ENCODE measurements around the gene AQP6. TPM values are rescaled to one million over a fixed set of nuclear protein-coding genes. Genes with fewer than 3 reads are reported as not detected.

AQP6 gene
- total RNA-seq, 2 experiments from 2014 or later = not detected

DNA sequence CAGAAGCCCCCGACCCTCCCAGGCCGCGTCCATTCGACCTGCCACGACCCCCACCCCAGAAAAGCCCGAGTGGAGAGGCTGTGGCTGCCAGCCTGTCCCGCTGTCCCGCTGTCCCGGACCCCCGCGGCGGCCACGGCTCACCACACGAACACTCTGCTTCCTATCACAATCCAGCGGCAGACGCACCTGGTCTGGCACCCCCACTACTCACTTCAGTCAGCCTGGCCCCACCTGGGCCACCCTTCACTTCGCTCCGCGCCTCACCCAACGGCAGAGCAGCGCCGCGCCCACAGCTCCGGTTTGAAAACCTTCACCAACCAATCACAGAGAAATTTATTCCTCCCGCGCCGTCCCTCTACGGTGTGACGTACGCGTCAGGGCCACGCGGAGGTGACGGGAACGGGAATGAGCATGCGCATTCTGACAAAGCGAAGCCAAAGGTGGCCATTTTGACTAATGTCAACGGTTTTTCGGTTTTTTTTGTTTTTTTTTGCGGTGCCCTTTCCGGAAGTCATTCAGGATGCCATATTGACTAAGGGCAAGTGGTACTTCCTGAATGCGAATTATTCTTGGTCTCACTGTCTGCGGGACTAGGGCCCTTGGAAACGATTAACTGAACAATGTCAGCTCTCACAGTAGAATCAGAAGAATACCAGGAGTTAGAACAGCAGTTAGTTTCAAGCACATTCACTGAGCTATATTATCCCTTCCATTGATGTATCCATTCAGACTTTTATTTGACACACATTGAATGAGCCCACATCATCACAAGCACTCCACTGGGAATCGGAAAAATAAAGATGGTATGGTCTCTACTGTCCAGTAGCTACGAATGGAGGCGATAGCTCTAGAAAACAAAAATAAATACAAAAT, 52.7 kb downstream of the AQP6 start, which contains the start of gene RACGAP1:
RACGAP1 (minus strand) TSS at position 308 of the 873 bp plus-strand sequence. CDS start 8,779 bp downstream, outside the sequence.
- H3K27ac ChIP-seq (ENCODE audit: low read depth, low read length, poor library complexity, severe bottlenecking) = peak within 1 kb of the TSS; percentile 76
- DNase-seq (ENCODE audit: low spot score) = peak; percentile 100
- POLR2A ChIA-PET = interaction anchor here (0.6 to 2.6 kb wide), 16 partner anchors 9 to 362 kb away, joined by 3 to 29 read pairs (median 4); partner anchors contain the start of genes CERS5, COX14 and SMARCD1
- TF ChIP-seq EZH2phosphoT487 (IDR thresholded peaks at IDR 0.05; ENCODE audit: borderline replicate concordance, low read depth, low read length) = no peak
- TF ChIP-seq, protein P1, sequence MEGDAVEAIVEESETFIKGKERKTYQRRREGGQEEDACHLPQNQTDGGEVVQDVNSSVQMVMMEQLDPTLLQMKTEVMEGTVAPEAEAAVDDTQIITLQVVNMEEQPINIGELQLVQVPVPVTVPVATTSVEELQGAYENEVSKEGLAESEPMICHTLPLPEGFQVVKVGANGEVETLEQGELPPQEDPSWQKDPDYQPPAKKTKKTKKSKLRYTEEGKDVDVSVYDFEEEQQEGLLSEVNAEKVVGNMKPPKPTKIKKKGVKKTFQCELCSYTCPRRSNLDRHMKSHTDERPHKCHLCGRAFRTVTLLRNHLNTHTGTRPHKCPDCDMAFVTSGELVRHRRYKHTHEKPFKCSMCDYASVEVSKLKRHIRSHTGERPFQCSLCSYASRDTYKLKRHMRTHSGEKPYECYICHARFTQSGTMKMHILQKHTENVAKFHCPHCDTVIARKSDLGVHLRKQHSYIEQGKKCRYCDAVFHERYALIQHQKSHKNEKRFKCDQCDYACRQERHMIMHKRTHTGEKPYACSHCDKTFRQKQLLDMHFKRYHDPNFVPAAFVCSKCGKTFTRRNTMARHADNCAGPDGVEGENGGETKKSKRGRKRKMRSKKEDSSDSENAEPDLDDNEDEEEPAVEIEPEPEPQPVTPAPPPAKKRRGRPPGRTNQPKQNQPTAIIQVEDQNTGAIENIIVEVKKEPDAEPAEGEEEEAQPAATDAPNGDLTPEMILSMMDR (conservative IDR thresholded peaks at IDR 0.05; ENCODE audit: low read length) = no peak
- no TSS peak for BruUV-seq (replicated peaks)
- H4K20me1 ChIP-seq (ENCODE audit: insufficient read depth, low read length) = peaks cover 18% of the 10 kb centered on the region
- no peaks in the 10 kb centered on the region for H3K9me2 ChIP-seq (ENCODE audit: insufficient read depth, low read length)
- intact Hi-C loops (cut with micrococcal nuclease; ENCODE audit: unreplicated experiment) = loop anchor here (2.0 kb wide), 1 partner anchor 19 kb away; no protein-coding TSS in a partner anchor
- peaks cover 48% of the 10 kb centered on the region for H3K79me2 ChIP-seq (ENCODE audit: insufficient read depth, low read depth, low read length)
- H3K4me2 ChIP-seq (ENCODE audit: low read length) = peak within 1 kb of the TSS; percentile 74
- no peaks in the 10 kb centered on the region for H3K9me3 ChIP-seq (ENCODE audit: low read length)
- peaks cover 32% of the 10 kb centered on the region for H3K36me3 ChIP-seq (ENCODE audit: insufficient read depth, low read length)
- peak within 1 kb of the TSS; percentile 95 for H3K4me3 ChIP-seq (ENCODE audit: low read depth, low read length, poor library complexity, severe bottlenecking)
- CTCF ChIA-PET (ENCODE audit: unreplicated experiment) = interaction anchor here (0.6 to 1.8 kb wide), 3 partner anchors 14 to 197 kb away, joined by 3 to 9 read pairs (median 5); partner anchors contain the start of gene NCKAP5L
- peaks cover 42% of the 10 kb centered on the region for H3K4me1 ChIP-seq (ENCODE audit: insufficient read depth, low read length, poor library complexity, severe bottlenecking)
- peak within 1 kb of the TSS; percentile 87 for H2AFZ ChIP-seq (ENCODE audit: low read length)

DNA sequence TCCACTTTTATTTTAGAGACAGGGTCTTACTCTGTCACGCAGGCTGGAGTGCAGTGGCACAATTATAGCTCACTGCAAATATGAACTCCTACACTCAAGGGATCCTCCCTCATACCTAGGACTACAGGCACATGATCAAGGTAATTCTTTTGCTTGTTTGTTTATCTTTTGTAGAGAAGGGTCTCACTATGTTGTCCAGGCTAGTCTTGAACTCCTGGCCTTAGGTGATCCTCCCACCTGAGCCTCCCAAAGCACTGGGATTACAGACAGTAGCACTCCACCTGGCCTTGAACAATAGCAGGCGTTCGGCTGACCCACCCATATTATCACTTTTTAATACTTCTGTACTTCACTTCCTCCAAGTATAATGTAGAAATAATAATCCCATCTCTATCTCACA, 53.9 kb downstream of the AQP6 start:
- intact Hi-C loops (cut with micrococcal nuclease; ENCODE audit: unreplicated experiment) = no loop called here
- peak overlapping the region; percentile 87; the same call in 1 of the 2 replicates for H2AFZ ChIP-seq (ENCODE audit: low read length)
- TF ChIP-seq EZH2phosphoT487 (IDR thresholded peaks at IDR 0.05; ENCODE audit: borderline replicate concordance, low read depth, low read length) = no peak
- TF ChIP-seq, protein P1 (conservative IDR thresholded peaks at IDR 0.05; ENCODE audit: low read length) = no peak
- no peaks in the 10 kb centered on the region for H3K9me3 ChIP-seq (ENCODE audit: low read length)
- H3K4me1 ChIP-seq (ENCODE audit: insufficient read depth, low read length, poor library complexity, severe bottlenecking) = peaks cover 30% of the 10 kb centered on the region
- H3K36me3 ChIP-seq (ENCODE audit: insufficient read depth, low read length) = peaks cover 19% of the 10 kb centered on the region
- H3K9me2 ChIP-seq (ENCODE audit: insufficient read depth, low read length) = no peaks in the 10 kb centered on the region
- H3K79me2 ChIP-seq (ENCODE audit: insufficient read depth, low read depth, low read length) = peaks cover 36% of the 10 kb centered on the region
- H3K4me2 ChIP-seq (ENCODE audit: low read length) = no peak overlapping the region
- CTCF ChIA-PET (ENCODE audit: unreplicated experiment) = interaction anchor here (1.8 kb wide), 2 partner anchors 12 to 20 kb away, joined by 5 to 9 read pairs; no protein-coding TSS in a partner anchor
- DNase-seq (ENCODE audit: low spot score) = no peak
- BruUV-seq (replicated peaks) = no TSS peak
- H3K27ac ChIP-seq (ENCODE audit: low read depth, low read length, poor library complexity, severe bottlenecking) = no peak overlapping the region
- H4K20me1 ChIP-seq (ENCODE audit: insufficient read depth, low read length) = peaks cover 8% of the 10 kb centered on the region; the same call in 1 of the 2 replicates
- POLR2A ChIA-PET = interaction anchor here (0.7 to 1.1 kb wide), 3 partner anchors 11 to 85 kb away, joined by 3 to 6 read pairs (median 3); partner anchors contain the start of gene COX14
- no peak overlapping the region for H3K4me3 ChIP-seq (ENCODE audit: low read depth, low read length, poor library complexity, severe bottlenecking)

Other genes with a start within 250 kb of the AQP6 start
- gene TMBIM6, start 231.4 kb upstream of the AQP6 start, total RNA-seq (2014; rRNA removed; shearing (Covaris generic)) = 116 and 120 TPM in 2 replicates
- 170 and 172 TPM in 2 replicates for gene TMBIM6, start 231.4 kb upstream of the AQP6 start, total RNA-seq (2022)
- gene NCKAP5L, start 144.5 kb upstream of the AQP6 start, total RNA-seq (2014; rRNA removed; shearing (Covaris generic)) = 4.6 TPM in 2 replicates
- 9.5 and 12.2 TPM in 2 replicates for gene NCKAP5L, start 144.5 kb upstream of the AQP6 start, total RNA-seq (2022)
- gene BCDIN3D, start 129.8 kb upstream of the AQP6 start, total RNA-seq (2014; rRNA removed; shearing (Covaris generic)) = 7.5 and 8.4 TPM in 2 replicates
- gene BCDIN3D, start 129.8 kb upstream of the AQP6 start, total RNA-seq (2022) = 9.7 and 10.1 TPM in 2 replicates
- gene FAIM2, start 69.0 kb upstream of the AQP6 start, total RNA-seq (2014; rRNA removed; shearing (Covaris generic)) = not detected in 2 replicates
- 0.10 and 0.35 TPM in 2 replicates for gene FAIM2, start 69.0 kb upstream of the AQP6 start, total RNA-seq (2022)
- gene AQP2, start 22.2 kb upstream of the AQP6 start, total RNA-seq (2014; rRNA removed; shearing (Covaris generic)) = not detected in 2 replicates
- not detected in 2 replicates for gene AQP2, start 22.2 kb upstream of the AQP6 start, total RNA-seq (2022)
- not detected in 2 replicates for gene AQP5, start 11.1 kb upstream of the AQP6 start, total RNA-seq (2014; rRNA removed; shearing (Covaris generic))
- not detected in 2 replicates for gene AQP5, start 11.1 kb upstream of the AQP6 start, total RNA-seq (2022)
- gene RACGAP1, start 52.5 kb downstream of the AQP6 start, total RNA-seq (2014; rRNA removed; shearing (Covaris generic)) = 69.6 and 75.3 TPM in 2 replicates
- gene RACGAP1, start 52.5 kb downstream of the AQP6 start, total RNA-seq (2022) = 93.6 and 104 TPM in 2 replicates
- gene ASIC1, start 84.6 kb downstream of the AQP6 start, total RNA-seq (2014; rRNA removed; shearing (Covaris generic)) = 0.05 TPM in 1 of 2 replicates, not detected in the other
- 0.57 and 0.59 TPM in 2 replicates for gene ASIC1, start 84.6 kb downstream of the AQP6 start, total RNA-seq (2022)
- 117 and 134 TPM in 2 replicates for gene SMARCD1, start 112.4 kb downstream of the AQP6 start, total RNA-seq (2014; rRNA removed; shearing (Covaris generic))
- 92.8 and 109 TPM in 2 replicates for gene SMARCD1, start 112.4 kb downstream of the AQP6 start, total RNA-seq (2022)
- 0.31 and 0.47 TPM in 2 replicates for gene GPD1, start 131.1 kb downstream of the AQP6 start, total RNA-seq (2014; rRNA removed; shearing (Covaris generic))
- gene GPD1, start 131.1 kb downstream of the AQP6 start, total RNA-seq (2022) = 0.31 and 1.2 TPM in 2 replicates
- gene COX14, start 139.3 kb downstream of the AQP6 start, total RNA-seq (2014; rRNA removed; shearing (Covaris generic)) = 51.4 and 57.4 TPM in 2 replicates
- 48.2 and 54.3 TPM in 2 replicates for gene COX14, start 139.3 kb downstream of the AQP6 start, total RNA-seq (2022)
- gene CERS5, start 194.4 kb downstream of the AQP6 start, total RNA-seq (2014; rRNA removed; shearing (Covaris generic)) = 27.6 and 28.6 TPM in 2 replicates
- gene CERS5, start 194.4 kb downstream of the AQP6 start, total RNA-seq (2022) = 36.9 and 42.3 TPM in 2 replicates

Data from OCI-LY7 (cell line).